Measurements from ENCODE around the gene NOP9.
"Not testable (repeated sequence)": the region's sequence is repeated elsewhere in the genome, so short reads cannot be mapped to it uniquely, and the experiment has no call there.

Gene NOP9

DNA sequence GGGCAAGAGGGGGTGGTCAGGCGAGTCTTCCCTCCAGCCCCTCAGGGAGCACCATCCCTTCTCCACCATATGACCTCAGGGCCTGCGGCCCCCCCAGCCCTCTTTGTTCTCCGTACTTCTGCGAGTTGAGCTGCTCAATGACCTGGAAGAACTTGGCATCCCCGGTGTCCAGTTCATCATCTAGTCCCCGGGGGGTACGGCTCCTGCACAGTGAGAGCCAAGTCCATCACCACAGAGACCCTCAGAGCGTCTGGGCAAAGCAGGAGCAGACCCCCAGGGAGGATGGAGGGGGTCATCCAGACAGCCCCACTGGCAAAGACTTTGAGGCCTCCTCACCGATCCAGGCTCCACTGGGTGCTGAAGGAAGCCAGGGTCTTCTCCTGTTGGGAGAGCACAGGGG is 26.3 kb downstream of the NOP9 start:
- Histone ChIP-seq H3K27me3 (ENCODE audit: control insufficient read depth, insufficient read depth, low read length) (peaks cover 37% of the 10 kb centered on the region), H3K4me1 (ENCODE audit: control insufficient read depth, insufficient read depth, low read length) (no peaks in the 10 kb centered on the region), H3K36me3 (ENCODE audit: insufficient read depth, low read length) (no peaks in the 10 kb centered on the region)

DNA sequence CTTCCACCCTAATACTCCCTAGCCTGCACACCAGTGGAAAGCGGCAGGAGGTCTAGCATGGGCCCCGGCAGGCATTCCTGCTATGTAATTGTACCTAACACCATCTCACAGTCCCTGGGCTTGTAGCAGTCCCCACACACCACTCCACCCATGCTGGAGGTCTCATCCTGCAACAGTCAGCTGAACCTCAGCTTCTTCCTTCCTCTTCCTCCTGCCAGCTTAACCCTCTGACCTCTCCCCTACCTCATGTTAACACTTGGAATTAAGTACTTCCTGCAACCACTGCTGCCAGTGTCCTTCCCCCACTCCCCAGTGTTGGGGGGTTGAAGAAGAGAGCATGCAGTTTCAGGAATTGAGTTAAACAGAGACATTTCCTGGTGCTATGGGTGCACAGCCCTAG is 27.7 kb downstream of the NOP9 start:
- Histone ChIP-seq H3K27me3 (ENCODE audit: control insufficient read depth, insufficient read depth, low read length) (peaks cover 29% of the 10 kb centered on the region), H3K9me3 (replicated peaks; ENCODE audit: low read length) (no peaks in the 10 kb centered on the region), H3K36me3 (ENCODE audit: insufficient read depth, low read length) (no peaks in the 10 kb centered on the region), H3K4me2 (ENCODE audit: low read length) (no peak overlapping the region), H3K9ac (ENCODE audit: low read depth, low read length) (no peak overlapping the region), H3K4me1 (ENCODE audit: control insufficient read depth, insufficient read depth, low read length) (peaks cover 4% of the 10 kb centered on the region), H3K4me3 (ENCODE audit: low read length) (no peak overlapping the region)

More for the DNA sequence above, 26.3 kb downstream of the NOP9 start:
- Histone ChIP-seq H3K9me3 (replicated peaks; ENCODE audit: low read length) (no peaks in the 10 kb centered on the region), H3K4me3 (ENCODE audit: low read length) (no peak overlapping the region), H3K4me2 (ENCODE audit: low read length) (no peak overlapping the region), H3K9ac (ENCODE audit: low read depth, low read length) (no peak overlapping the region)

DNA sequence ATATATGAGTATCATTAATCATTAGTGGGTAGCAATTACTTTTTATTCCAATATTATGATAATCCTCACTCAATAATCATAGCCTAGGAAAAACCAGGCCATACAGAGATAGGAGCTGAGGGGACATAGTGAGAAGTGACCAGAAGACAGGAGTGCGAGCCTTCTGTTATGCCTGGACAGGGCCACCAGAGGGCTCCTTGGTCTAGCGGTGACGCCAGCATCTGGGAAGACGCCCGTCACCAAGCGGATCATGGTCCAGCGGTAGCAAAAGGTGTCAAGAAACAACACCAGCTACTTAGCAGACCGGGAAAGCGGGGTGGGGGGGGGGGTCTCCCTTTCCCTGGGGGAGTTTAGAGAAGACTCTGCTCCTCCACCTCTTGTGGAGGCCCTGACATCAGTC is 28.3 kb downstream of the NOP9 start:
- H3K36me3 ChIP-seq (ENCODE audit: insufficient read depth, low read length); H3K4me3 ChIP-seq (ENCODE audit: low read length); H3K9me3 ChIP-seq (replicated peaks; ENCODE audit: low read length); H3K9ac ChIP-seq (ENCODE audit: low read depth, low read length); H3K4me2 ChIP-seq (ENCODE audit: low read length); H3K4me1 ChIP-seq (ENCODE audit: control insufficient read depth, insufficient read depth, low read length): not testable (repeated sequence)
- H3K27me3 ChIP-seq (ENCODE audit: control insufficient read depth, insufficient read depth, low read length) = peaks cover 29% of the 10 kb centered on the region

DNA sequence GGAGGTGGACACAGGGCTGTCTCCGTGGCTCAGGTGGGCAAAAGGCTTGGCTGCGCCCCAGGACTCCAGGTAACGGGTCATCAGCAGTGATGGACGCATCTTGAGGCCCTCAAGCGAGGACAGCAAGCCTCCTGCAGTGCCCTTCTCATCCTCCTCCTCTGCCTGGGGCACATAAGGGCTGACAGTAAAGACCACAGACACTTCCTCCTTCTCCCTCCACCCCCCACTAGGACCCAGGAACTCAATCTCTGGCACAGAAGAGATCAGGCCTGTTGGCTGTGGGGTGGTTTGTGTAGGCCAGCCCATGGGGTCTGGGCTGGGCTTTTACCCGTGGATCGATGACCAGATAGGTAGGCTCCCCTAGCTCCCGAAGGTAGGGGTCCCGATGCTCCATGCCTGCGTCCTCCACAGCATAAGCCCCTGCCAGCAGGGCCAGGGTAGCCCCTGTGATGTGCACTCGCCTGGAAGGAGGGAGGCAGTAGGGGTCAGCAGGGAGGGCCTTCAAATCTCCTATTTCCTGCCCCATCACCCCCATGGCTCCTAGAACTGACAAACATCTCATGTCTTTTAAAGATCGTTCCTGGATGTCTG is 29.5 kb downstream of the NOP9 start:
- H3K36me3 ChIP-seq (ENCODE audit: insufficient read depth, low read length) = no peaks in the 10 kb centered on the region
- H3K4me3 ChIP-seq (ENCODE audit: low read length) = no peak overlapping the region
- peaks cover 18% of the 10 kb centered on the region for H3K4me1 ChIP-seq (ENCODE audit: control insufficient read depth, insufficient read depth, low read length)
- no peak overlapping the region for H3K9ac ChIP-seq (ENCODE audit: low read depth, low read length)
- H3K4me2 ChIP-seq (ENCODE audit: low read length) = no peak overlapping the region
- no peaks in the 10 kb centered on the region for H3K9me3 ChIP-seq (replicated peaks; ENCODE audit: low read length)
- peaks cover 26% of the 10 kb centered on the region for H3K27me3 ChIP-seq (ENCODE audit: control insufficient read depth, insufficient read depth, low read length)

DNA sequence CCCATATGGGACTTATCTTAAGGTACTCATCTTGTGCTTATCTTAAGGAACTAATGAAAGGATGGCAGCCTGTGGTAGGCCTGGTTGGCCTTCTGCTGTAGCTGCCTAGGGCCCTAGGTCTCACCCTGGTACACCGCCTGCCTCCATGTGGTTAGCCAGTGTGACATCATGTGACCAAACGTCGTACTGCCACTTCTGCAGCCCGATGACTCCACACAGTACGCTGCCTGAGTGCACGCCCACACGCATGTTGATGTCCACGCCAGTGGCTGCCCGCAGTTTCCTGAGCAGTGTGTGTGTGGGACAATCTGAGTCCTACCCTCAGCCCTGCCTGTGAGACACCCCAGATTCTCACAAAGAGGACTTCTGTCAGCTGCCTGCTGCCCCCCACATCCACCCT is 30.1 kb downstream of the NOP9 start:
- H3K4me2 ChIP-seq (ENCODE audit: low read length) = no peak overlapping the region
- no peaks in the 10 kb centered on the region for H3K9me3 ChIP-seq (replicated peaks; ENCODE audit: low read length)
- H3K9ac ChIP-seq (ENCODE audit: low read depth, low read length) = no peak overlapping the region
- peaks cover 24% of the 10 kb centered on the region for H3K4me1 ChIP-seq (ENCODE audit: control insufficient read depth, insufficient read depth, low read length)
- H3K36me3 ChIP-seq (ENCODE audit: insufficient read depth, low read length) = no peaks in the 10 kb centered on the region
- H3K27me3 ChIP-seq (ENCODE audit: control insufficient read depth, insufficient read depth, low read length) = peaks cover 29% of the 10 kb centered on the region
- H3K4me3 ChIP-seq (ENCODE audit: low read length) = no peak overlapping the region

DNA sequence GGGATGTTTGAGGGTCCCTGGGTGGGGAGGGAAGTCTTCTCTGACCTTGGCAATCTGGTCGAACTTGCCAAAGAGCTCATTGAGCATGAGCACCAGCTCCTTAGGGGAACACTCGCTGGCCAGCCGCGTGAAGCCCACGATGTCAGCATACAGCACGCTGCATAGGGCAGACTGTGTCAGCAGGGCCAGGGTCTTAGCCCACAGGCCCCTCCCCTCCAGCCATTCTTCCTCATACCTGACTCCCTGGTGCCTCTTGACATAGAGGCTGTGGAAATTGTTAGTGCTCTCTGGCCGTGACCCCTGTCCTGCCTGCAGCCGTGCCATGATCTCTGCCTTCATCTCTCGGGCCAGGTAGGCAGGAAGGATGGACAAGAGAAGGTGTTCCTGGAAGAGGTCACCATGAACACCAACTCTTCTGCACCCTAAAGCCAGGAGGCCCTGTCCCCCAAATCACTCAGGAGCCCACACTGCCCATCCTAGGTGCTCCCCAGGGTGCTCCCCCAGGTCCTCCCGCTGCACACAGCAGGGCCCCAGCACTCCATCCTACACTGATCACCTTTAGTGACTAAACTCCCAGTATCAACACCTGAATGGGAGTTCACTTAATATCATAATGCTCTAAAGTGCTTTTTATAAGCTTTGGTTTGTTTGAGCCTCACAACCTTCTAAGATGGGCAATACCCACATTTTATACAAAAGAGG is 31.5 kb downstream of the NOP9 start:
- H3K9me3 ChIP-seq (replicated peaks; ENCODE audit: low read length) = no peaks in the 10 kb centered on the region
- no peak overlapping the region for H3K4me2 ChIP-seq (ENCODE audit: low read length)
- peaks cover 36% of the 10 kb centered on the region for H3K27me3 ChIP-seq (ENCODE audit: control insufficient read depth, insufficient read depth, low read length)
- H3K36me3 ChIP-seq (ENCODE audit: insufficient read depth, low read length) = no peaks in the 10 kb centered on the region
- H3K4me1 ChIP-seq (ENCODE audit: control insufficient read depth, insufficient read depth, low read length) = peaks cover 27% of the 10 kb centered on the region
- H3K9ac ChIP-seq (ENCODE audit: low read depth, low read length) = no peak overlapping the region
- no peak overlapping the region for H3K4me3 ChIP-seq (ENCODE audit: low read length)

DNA sequence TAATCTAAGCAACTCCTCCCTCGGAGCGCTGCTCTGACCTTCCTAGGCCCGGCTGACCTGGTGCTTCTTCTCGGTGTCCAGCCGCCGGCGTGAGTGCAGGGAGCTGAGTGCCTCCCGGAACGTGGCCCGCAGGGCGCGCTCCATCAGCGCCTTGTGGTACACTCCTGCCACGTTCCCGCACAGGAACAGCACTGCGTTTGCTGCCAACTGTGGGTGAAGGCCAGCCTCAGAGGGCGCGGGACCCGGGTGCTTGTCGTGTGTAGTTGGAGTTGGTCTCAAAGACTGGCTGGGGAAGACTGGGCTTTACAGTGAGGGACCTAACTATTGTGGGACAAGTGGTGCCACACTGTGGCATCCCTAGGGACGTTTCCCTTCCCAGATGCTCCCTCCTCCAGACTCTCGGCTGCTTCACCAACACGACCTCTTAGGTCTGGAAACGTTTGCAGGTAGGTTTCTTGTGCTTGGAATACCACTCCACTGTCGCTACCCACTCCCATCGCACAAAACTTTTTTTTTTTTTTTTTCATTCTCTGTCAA is 32.1 kb downstream of the NOP9 start:
- Histone ChIP-seq H3K9me3 (replicated peaks; ENCODE audit: low read length) (no peaks in the 10 kb centered on the region), H3K4me3 (ENCODE audit: low read length) (no peak overlapping the region), H3K27me3 (ENCODE audit: control insufficient read depth, insufficient read depth, low read length) (peaks cover 43% of the 10 kb centered on the region), H3K36me3 (ENCODE audit: insufficient read depth, low read length) (no peaks in the 10 kb centered on the region), H3K4me1 (ENCODE audit: control insufficient read depth, insufficient read depth, low read length) (peaks cover 27% of the 10 kb centered on the region), H3K9ac (ENCODE audit: low read depth, low read length) (no peak overlapping the region), H3K4me2 (ENCODE audit: low read length) (peak overlapping the region; percentile 77)

DNA sequence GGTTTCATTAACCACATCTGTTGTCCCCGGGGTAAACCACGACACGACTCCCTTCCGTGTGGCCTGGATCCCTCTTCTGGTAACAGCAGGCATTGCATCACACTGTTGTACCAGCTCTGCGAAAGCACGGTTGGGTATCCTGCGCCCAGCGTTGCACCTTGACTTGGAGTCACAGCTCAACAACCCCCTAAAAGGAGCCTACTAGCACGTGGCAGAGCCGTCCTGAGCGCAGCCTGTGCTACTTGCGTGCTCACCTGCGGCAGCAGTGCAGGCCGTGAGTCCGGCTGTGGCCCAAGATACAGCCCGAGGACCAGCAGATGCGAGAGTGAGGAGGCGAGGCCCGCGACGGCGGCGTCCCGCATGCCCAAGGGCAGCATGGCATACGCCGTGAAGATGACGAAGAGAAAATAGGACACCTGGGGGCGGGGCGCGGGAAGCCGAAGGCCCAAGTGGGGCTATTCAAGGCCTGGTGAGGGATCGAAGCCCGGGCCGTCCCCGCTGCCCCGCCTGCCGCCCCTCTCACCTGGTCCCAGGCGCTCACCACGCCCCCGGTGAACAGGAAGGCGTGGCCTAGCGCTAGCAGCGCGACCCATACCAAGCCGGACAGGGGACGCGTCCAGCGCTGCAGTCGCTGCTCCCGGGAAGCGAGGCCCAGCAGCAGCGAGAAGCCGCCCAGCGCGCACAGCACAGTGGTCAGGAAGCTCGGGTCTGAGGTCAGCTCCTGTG is 32.8 kb downstream of the NOP9 start:
- peaks cover 27% of the 10 kb centered on the region for H3K4me1 ChIP-seq (ENCODE audit: control insufficient read depth, insufficient read depth, low read length)
- H3K27me3 ChIP-seq (ENCODE audit: control insufficient read depth, insufficient read depth, low read length) = peaks cover 43% of the 10 kb centered on the region
- H3K4me2 ChIP-seq (ENCODE audit: low read length) = peak overlapping the region; percentile 77
- H3K36me3 ChIP-seq (ENCODE audit: insufficient read depth, low read length) = no peaks in the 10 kb centered on the region
- no peaks in the 10 kb centered on the region for H3K9me3 ChIP-seq (replicated peaks; ENCODE audit: low read length)
- H3K4me3 ChIP-seq (ENCODE audit: low read length) = peak overlapping the region; percentile 41
- no peak overlapping the region for H3K9ac ChIP-seq (ENCODE audit: low read depth, low read length)

DNA sequence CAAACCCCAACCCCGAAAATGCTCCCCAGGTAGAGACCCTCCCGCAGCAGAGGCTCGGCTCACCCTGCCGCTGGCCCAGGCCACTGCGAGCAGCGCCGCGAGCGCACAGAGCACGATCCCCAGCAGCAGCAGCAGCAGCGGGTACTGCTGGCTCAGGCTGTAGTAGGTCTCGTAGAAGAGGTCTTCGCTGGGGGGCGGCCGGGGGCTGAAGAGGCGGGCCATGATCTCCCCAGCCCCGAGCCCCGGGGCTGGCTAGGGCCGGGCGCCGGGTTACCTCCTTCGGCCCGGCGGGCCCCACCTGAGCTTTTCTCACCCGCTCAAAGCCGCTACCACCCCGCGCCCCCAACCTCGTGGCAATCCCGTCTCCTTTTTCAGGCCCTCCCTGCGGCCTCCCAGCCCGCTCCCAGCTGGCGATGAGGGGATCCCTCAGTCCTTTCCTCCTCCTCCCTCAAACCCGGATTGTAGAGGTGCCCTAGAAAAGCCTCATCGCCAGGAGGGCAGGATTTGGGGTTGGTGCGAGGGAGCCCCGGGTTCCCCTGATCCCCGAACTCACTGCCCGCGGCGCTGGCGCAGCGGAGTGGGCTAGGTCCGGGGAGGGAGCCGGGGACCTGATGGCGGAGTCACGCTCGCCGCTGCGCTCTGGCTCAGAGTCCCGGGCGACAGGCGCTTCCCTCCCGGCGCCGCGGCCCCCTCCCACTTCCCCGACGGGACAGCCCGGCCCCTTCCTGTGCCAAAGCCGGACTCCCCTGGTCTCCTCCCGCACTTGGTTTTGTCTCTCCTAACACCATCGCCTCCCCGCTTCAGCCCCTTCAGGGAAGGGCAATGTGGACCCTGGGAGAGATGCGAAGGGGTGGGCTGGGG is 35.0 kb downstream of the NOP9 start, which contains the start of gene ADCY4:
Gene ADCY4, minus strand, starts transcription at position 641 of the 861 bp plus-strand sequence. Its CDS starts 419 bp downstream, at position 222.
- Histone ChIP-seq H3K9ac (ENCODE audit: low read depth, low read length) (peak within 1 kb of the TSS; percentile 58), H3K4me1 (ENCODE audit: control insufficient read depth, insufficient read depth, low read length) (peaks cover 27% of the 10 kb centered on the region)

DNA sequence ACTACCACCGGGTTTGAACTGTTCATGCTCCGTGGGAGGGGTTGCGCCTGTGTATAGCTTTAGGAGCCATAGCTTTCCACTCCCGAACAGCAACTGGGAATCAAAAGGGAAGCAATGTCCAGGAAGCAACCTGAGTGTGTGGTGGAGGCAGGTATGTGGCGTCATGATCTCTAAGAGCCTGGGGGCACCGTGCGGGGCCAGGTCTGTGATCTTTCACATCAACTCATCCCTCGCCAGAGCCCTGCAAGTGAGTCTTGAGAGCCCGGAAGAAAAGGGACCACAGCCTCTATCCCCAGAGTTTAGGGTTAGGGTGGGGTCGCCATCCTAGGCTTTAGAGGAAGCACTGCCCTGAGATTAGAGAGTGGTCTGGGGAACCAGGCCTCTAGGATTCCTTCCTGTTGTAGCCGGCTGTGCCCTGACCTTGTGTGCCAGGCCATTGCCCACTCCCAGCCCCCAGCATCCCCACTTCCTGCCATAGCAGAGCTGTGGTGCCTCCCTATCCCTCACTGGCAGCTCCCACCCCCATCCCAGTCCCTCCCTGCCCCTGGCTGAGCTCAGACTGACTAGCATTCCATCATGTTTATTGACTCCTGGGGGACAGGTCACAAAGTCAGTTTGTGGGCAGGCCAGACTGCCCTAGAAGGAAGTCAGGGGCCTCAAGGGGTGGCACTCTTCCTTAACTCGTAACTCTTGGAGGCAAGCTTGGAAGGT is 36.0 kb downstream of the NOP9 start:
- Histone ChIP-seq H3K9me3 (replicated peaks; ENCODE audit: low read length) (no peaks in the 10 kb centered on the region), H3K9ac (ENCODE audit: low read depth, low read length) (no peak overlapping the region), H3K4me1 (ENCODE audit: control insufficient read depth, insufficient read depth, low read length) (peaks cover 27% of the 10 kb centered on the region), H3K36me3 (ENCODE audit: insufficient read depth, low read length) (no peaks in the 10 kb centered on the region), H3K4me3 (ENCODE audit: low read length) (no peak overlapping the region), H3K4me2 (ENCODE audit: low read length) (no peak overlapping the region), H3K27me3 (ENCODE audit: control insufficient read depth, insufficient read depth, low read length) (peaks cover 72% of the 10 kb centered on the region)

More for the DNA sequence above, 35.0 kb downstream of the NOP9 start, which contains the start of gene ADCY4:
- Histone ChIP-seq H3K4me3 (ENCODE audit: low read length) (peak within 1 kb of the TSS; percentile 61), H3K36me3 (ENCODE audit: insufficient read depth, low read length) (no peaks in the 10 kb centered on the region), H3K9me3 (replicated peaks; ENCODE audit: low read length) (no peaks in the 10 kb centered on the region), H3K4me2 (ENCODE audit: low read length) (peak within 1 kb of the TSS; percentile 85), H3K27me3 (ENCODE audit: control insufficient read depth, insufficient read depth, low read length) (peaks cover 62% of the 10 kb centered on the region)
